Measurements from ENCODE around the gene SMIM44.

GRCh38 chr19:3463714-3464586 is 19.3 kb downstream of the SMIM44 start:
- TF ChIP-seq, protein P1, sequence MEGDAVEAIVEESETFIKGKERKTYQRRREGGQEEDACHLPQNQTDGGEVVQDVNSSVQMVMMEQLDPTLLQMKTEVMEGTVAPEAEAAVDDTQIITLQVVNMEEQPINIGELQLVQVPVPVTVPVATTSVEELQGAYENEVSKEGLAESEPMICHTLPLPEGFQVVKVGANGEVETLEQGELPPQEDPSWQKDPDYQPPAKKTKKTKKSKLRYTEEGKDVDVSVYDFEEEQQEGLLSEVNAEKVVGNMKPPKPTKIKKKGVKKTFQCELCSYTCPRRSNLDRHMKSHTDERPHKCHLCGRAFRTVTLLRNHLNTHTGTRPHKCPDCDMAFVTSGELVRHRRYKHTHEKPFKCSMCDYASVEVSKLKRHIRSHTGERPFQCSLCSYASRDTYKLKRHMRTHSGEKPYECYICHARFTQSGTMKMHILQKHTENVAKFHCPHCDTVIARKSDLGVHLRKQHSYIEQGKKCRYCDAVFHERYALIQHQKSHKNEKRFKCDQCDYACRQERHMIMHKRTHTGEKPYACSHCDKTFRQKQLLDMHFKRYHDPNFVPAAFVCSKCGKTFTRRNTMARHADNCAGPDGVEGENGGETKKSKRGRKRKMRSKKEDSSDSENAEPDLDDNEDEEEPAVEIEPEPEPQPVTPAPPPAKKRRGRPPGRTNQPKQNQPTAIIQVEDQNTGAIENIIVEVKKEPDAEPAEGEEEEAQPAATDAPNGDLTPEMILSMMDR (IDR thresholded peaks at IDR 0.05): no peak
- no peak for TF ChIP-seq POLR2AphosphoS5 (IDR thresholded peaks at IDR 0.05; ENCODE audit: low read depth, low read length)

Data from Panc1 (cell line).